CD4-positive, alpha-beta T cell (primary cell): ENCODE results near the gene COL11A1. TPM values are rescaled to one million over a fixed set of nuclear protein-coding genes. Genes with fewer than 3 reads are reported as not detected.
"Not testable (repeated sequence)": the region's sequence is repeated elsewhere in the genome, so short reads cannot be mapped to it uniquely, and the experiment has no call there.

ENCODE experiments used
- ATAC-seq: fragments of 200-7000 bp; cut with Tn5 transposase; one replicate; pipeline ENCODE4 v1.10.0; 2022; ENCODE audit warnings: mild to moderate bottlenecking; ENCODE audit not compliant: poor library complexity
- CTCF ChIA-PET: fragments of 350-600 bp; sonication (Branson Sonifier 250); formaldehyde crosslinking; loops from one replicate; lab custom pipeline; 2021; ENCODE audit warnings: antibody characterized with exemption, inconsistent platforms; lab: Charles Lee
- POLR2A ChIA-PET: fragments of 350-600 bp; sonication (Branson Sonifier 250); formaldehyde crosslinking; loops from one replicate; lab custom pipeline; 2021; ENCODE audit warnings: antibody characterized with exemption, inconsistent platforms; lab: Charles Lee
- DNase-seq, 14 experiments: peaks; one replicate each; pipeline ENCODE4 v3.0.0-alpha.2; 2013 to 2020; ENCODE audit warnings: mixed read lengths in 2 of 14
- H3K27ac ChIP-seq, 2 donors: one replicate each; pipeline versions ENCODE4 v1.5.1 to v1.7.0; 2013; ENCODE audit warnings: low read length in 2 of 2, low read depth in 1 of 2, mild to moderate bottlenecking in 1 of 2
- H3K27me3 ChIP-seq, 2 experiments: 1 replicate in 1 of 2; 2 replicates in 1 of 2; pipeline versions ENCODE4 v1.6.1 to v1.7.0; 2013; ENCODE audit warnings: low read length in 2 of 2, control low read depth in 1 of 2, mild to moderate bottlenecking in 1 of 2, moderate library complexity in 1 of 2; ENCODE audit not compliant: insufficient read depth in 2 of 2, control insufficient read depth in 1 of 2
- H3K36me3 ChIP-seq: one replicate; pipeline ENCODE4 v1.6.1; 2013; ENCODE audit warnings: low read length, control low read depth; ENCODE audit not compliant: insufficient read depth
- H3K4me1 ChIP-seq: one replicate; pipeline ENCODE4 v1.6.1; 2013; ENCODE audit warnings: low read length, control low read depth; ENCODE audit not compliant: insufficient read depth
- H3K4me3 ChIP-seq: one replicate; pipeline ENCODE4 v1.5.1; 2013; ENCODE audit warnings: mild to moderate bottlenecking, low read length, moderate library complexity
- H3K9me3 ChIP-seq, 2 experiments: 1 replicate in 1 of 2; 2 replicates in 1 of 2; pipeline versions ENCODE4 v1.6.1 to v1.7.0; 2013; ENCODE audit warnings: low read length in 2 of 2, mild to moderate bottlenecking in 2 of 2, control low read depth in 1 of 2, moderate library complexity in 1 of 2; ENCODE audit not compliant: control insufficient read depth in 1 of 2, insufficient read depth in 1 of 2
- H3K27ac Mint-ChIP-seq: one replicate; pipeline ENCODE4 v1.8.0; 2020; ENCODE audit warnings: mixed read lengths
- H3K27me3 Mint-ChIP-seq: one replicate; pipeline ENCODE4 v1.8.0; 2021; ENCODE audit warnings: mixed read lengths
- H3K36me3 Mint-ChIP-seq: one replicate; pipeline ENCODE4 v1.8.0; 2021; ENCODE audit warnings: low read depth, mixed read lengths
- H3K4me1 Mint-ChIP-seq: one replicate; pipeline ENCODE4 v1.8.0; 2021; ENCODE audit warnings: low read depth, mixed read lengths
- H3K4me3 Mint-ChIP-seq: one replicate; pipeline ENCODE4 v1.8.0; 2020; ENCODE audit warnings: mild to moderate bottlenecking, mixed read lengths
- H3K9me3 Mint-ChIP-seq: one replicate; pipeline ENCODE4 v1.8.0; 2020; ENCODE audit warnings: mixed read lengths
- CTCF ChIP-seq: fragments of 200-600 bp; IDR thresholded peaks from one replicate; pipeline ENCODE4 v1.8.0; 2022; ENCODE audit warnings: antibody characterized with exemption, mild to moderate bottlenecking
- intact Hi-C, 2 experiments: fragments of 100-400 bp; cut with DNase I in 1 of 2; cut with micrococcal nuclease in 1 of 2; formaldehyde crosslinking; loops; one replicate each; pipeline versions ENCODE4 v1.15.1 to v1.9.0; 2023 to 2025; cut with DNase I, micrococcal nuclease
- total RNA-seq, 174 experiments: library from RNA in 2 of 174; stranded (reverse) in 2 of 174; gene quantifications; one replicate each; pipeline ENCODE4 v1.2.3 and lab custom pipeline; 2021 to 2026

The COL11A1 gene
- total RNA-seq, 2 experiments from 2014 or later, result not detected

DNA sequence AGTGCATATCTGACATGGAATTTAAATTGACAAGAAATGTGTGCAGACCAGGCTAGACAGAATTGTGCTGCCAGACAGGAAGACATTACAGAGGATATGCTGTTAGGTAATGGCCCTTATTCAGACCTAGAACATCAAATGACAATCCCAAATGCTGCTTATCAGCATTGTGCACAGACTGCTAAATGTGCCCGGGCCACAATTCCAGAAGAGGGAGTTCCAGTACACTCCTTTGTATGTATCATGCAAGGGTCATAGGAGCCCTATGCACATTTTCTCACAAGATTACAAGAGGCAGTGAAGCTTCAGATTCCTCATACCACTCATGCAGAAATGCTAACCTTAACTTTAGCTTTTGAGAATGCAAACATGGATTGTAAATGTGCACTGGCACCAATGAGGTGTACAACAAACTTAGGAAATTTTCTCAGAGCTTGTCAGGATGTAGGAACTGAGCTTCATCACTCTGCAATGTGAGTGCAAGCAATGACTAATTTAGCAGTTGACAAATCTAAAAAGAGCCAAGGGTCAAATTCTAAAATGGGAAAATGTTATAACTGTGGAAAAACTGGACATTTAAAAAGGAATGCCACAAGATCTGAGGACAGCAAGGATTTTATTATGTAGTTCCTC is 273.5 kb downstream of the COL11A1 start:
- no peak for ATAC-seq
- H3K9me3 ChIP-seq, result peaks cover 0 to 7% of the 10 kb centered on the region in 2 experiments
- Mint-ChIP-seq H3K4me3 (no peak overlapping the region), H3K9me3 (no peaks in the 10 kb centered on the region), H3K36me3 (no peaks in the 10 kb centered on the region), H3K4me1 (no peaks in the 10 kb centered on the region), H3K27me3 (no peaks in the 10 kb centered on the region), H3K27ac (no peak overlapping the region)
- H3K4me1 ChIP-seq, result no peaks in the 10 kb centered on the region
- no peak for TF ChIP-seq CTCF
- intact Hi-C loops, result no loop called here
- DNase-seq, result no peak
- H3K36me3 ChIP-seq, result no peaks in the 10 kb centered on the region
- H3K27ac ChIP-seq, result no peak overlapping the region
- ChIA-PET CTCF (no interaction called here), POLR2A (no interaction called here)
- H3K4me3 ChIP-seq, result no peak overlapping the region
- no peaks in the 10 kb centered on the region for H3K27me3 ChIP-seq

- POLR2A ChIA-PET, result no interaction called here
- Mint-ChIP-seq H3K4me1 (no peaks in the 10 kb centered on the region), H3K27ac (no peak overlapping the region), H3K9me3 (no peaks in the 10 kb centered on the region), H3K4me3 (no peak overlapping the region), H3K36me3 (no peaks in the 10 kb centered on the region), H3K27me3 (no peaks in the 10 kb centered on the region)
- H3K4me1 ChIP-seq, result no peaks in the 10 kb centered on the region
- no peak overlapping the region for H3K4me3 ChIP-seq
- CTCF ChIA-PET, result no interaction called here
- intact Hi-C loops, result no loop called here
- H3K27me3 ChIP-seq, result no peaks in the 10 kb centered on the region
- peaks cover 0 to 7% of the 10 kb centered on the region in 2 experiments for H3K9me3 ChIP-seq
- no peak for DNase-seq
- ATAC-seq, result no peak
- no peak overlapping the region for H3K27ac ChIP-seq
- H3K36me3 ChIP-seq, result no peaks in the 10 kb centered on the region
- TF ChIP-seq CTCF, result no peak
Observed at GRCh38 chr1:102833151-102833550, 275.2 kb downstream of the COL11A1 start.

DNA sequence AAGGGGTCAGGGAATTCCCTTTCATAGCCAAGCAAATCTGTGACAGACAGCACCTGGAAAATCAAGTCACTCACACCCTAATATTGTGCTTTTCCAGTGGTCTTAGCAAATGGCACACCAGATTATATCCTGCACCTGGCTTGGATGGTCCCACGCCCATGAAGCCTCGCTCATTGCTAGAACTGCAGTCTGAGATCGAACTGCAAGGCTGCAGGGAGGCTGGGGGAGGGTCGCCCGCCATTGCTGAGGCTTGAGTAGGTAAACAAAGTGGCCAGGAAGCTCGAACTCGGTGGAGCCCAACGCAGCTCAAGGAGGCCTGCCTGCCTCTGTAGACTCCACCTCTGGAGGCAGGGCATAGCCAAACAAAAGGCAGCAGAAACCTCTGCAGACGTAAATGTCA is 281.6 kb downstream of the COL11A1 start:
- POLR2A ChIA-PET, H3K9me3 ChIP-seq, H3K27me3 Mint-ChIP-seq, H3K4me3 Mint-ChIP-seq, H3K4me3 ChIP-seq, ATAC-seq, H3K36me3 Mint-ChIP-seq, H3K4me1 ChIP-seq, H3K27ac ChIP-seq, H3K9me3 Mint-ChIP-seq, H3K27me3 ChIP-seq, DNase-seq, H3K27ac Mint-ChIP-seq, H3K36me3 ChIP-seq, H3K4me1 Mint-ChIP-seq, CTCF ChIA-PET, intact Hi-C loops: not testable (repeated sequence)
